GM18507 (cell line): ENCODE results near the gene BLACAT1.

Experiments
- DNase-seq: peaks from one replicate; pipeline ENCODE4 v3.0.0; 2011; ENCODE audit warnings: low read depth; ENCODE audit not compliant: insufficient read length; ENCODE audit errors: extremely low spot score
- FAIRE-seq: peaks from 2 replicates; lab custom pipeline; 2011; peaks lifted over from hg19 to GRCh38; lab: Jason Lieb, UNC

Gene BLACAT1

GRCh38 chr1:205458777-205459566 is 3.1 kb upstream of the BLACAT1 start:
- DNase-seq, result no peak
- no peak for FAIRE-seq

DNA sequence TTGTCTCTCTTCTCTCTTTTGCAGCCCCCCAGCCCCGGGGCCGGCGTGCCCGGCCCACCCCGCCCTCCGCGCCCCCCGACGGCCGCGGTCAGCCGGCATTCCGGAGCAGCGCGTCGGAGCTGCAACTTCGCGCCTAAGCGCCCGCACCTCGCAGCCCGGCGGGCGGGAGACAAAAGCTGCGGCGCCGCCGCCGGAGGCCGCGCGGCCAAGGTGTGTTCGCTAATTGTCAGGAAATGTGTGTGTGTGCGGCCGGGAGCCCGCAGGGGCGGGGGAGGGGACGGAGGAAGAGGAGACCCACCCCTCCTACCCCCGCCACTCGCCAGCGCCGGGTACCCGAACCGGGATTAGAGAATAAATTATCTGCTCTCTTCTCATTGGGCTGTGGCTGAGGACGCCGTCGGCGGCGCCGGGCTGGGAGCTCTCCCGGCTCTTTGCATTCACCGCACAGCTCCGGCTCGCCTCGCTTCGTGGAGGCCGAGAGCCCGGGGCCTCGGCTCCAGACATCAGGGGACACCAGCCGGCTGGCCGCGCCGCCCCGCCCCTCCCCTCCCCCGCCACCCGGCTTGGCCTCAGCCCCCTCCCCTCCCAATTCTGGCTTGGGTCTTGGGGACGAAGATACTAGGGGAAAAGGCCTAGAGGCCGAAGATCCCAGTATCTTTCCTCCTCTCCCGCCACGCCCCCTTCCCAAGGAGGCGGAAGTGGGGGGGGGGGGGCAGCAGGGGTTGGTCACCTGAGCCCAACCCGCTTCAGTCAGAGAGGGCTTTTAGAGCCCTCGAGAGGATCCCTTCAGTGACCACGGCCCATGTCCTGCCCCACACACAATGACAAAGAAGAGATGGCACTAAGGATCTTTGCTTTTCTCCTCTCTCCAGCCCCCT is 1.3 kb upstream of the BLACAT1 start:
- FAIRE-seq (no peak), DNase-seq (no peak)

DNA sequence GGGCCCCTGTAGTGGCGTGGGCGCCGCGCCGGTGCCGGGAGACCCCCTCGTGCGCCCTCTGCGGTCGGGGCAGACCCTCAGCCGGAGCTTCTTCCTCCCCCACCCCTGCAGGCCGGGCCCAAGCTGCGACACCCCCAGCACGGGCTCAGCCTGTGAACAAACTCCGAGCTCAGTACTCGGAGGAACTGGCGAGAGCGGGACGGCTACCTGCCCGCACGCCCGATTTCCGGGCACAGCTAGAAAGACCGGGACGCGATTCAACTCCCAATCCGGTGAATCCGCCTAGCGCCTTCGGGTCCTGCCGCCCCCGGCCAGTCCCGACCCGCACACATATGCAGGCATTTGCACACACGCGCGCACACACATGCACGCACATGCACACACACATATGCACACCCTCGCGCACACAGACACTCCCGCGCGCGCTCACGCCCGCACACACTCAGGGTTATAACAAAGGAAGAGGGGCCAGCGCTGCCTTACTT is 580 bp upstream of the BLACAT1 start:
- DNase-seq (no peak), FAIRE-seq (no peak)

GRCh38 chr1:205454903-205455335 is 926 bp downstream of the BLACAT1 start:
- DNase-seq, result no peak
- FAIRE-seq, result no peak

GRCh38 chr1:205453466-205453865 is 2.4 kb downstream of the BLACAT1 start:
- DNase-seq (no peak), FAIRE-seq (no peak)

DNA sequence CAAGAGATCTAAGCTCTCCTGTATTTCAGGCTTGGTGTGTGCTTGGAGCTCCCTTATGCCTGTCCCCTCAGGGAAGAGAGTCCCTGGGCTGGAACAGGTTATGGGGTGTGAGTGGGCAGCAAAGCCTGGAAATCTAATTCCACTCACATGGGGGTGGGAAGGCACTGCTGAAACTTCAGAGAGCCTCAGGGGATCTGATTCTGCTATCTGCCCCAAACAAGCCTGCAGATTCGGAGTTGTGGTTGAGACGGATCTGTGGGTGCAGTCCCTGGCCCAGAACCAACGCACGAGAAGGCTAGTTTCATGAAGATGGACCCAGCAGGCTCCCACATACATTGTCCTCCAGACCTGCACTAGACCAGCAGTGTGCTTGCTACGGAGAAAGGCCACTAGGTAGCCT is 2.9 kb downstream of the BLACAT1 start:
- DNase-seq (no peak), FAIRE-seq (no peak)

GRCh38 chr1:205452364-205452763 is 3.5 kb downstream of the BLACAT1 start:
- FAIRE-seq, result no peak
- no peak for DNase-seq

DNA sequence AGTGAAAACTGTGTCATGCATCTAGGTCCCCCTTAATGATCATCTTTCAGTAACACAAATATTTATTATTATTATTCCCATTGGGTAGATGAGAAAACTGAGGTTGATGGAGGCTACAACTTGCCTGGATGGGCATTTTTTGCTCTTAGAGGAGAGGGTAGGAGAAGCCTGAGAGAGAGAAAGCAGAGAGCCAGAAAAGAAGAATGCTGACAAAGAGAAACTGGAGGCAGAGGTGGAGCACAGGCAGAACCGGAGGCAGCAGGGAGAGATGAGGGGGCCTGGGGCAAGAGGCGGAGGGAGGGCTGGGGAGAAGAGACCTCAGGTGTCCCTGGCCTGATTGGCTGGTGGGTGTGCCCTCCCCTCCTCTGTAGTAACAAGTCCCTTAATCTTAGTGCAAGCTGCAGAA is 4.1 kb downstream of the BLACAT1 start:
- FAIRE-seq (no peak), DNase-seq (no peak)

DNA sequence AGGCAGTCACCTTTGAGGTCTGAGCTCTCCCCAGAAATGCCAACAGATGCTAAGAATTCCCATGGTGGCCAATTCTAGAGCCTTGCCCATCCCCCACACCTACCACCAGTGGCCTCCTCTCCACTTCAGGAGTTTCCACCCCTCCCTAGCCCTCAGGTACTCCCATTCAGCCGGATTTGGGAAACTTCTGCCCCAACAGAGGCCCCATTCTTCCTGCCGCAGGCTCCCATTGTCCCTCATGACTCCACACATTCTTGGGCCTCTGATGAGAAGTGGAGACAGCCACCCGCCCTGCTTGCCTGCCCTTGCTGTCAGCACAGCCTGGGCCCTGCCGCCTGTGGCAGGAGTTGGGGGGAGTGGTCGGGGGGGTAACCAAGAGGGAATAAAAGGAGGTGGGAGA is 4.6 kb downstream of the BLACAT1 start:
- no peak for FAIRE-seq
- DNase-seq, result no peak

- FAIRE-seq, result no peak
- DNase-seq, result no peak
Measured at GRCh38 chr1:205450448-205450847, 5.4 kb downstream of the BLACAT1 start.

DNA sequence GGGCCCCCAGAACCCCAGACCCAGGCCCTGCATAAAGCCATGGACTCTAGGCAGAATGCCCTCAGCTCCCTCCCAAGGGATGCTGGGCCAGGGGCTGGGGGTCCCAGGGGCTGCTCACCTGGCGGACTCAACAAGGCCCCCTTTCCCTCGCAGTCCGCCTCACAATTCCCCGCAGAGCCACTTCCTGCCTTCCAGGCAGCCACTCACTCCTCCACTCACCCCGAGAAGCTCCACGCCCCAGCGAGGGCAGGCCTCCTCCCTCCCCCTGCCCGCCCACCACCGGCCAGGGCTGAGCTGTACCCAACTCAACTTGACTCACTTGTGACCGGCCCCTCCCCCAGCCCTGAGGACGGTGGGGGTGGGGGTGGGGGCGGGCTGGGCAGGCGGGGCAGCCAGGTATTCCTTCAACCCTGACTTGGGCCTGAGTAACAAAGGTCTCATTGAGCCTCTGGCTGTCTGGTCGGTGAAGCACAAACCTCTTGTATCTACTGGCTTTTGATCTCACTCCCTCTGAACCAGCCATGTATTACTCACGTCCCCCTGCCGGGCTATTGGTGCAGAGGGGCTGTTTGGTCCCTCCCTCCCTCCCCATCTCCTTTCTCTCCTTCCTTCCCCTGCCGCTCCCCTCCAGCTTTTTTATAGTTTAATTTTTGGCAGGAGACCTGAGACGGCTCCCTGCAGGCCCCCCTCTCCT is 5.9 kb downstream of the BLACAT1 start:
- DNase-seq (no peak), FAIRE-seq (no peak)

- FAIRE-seq, result no peak
- no peak for DNase-seq
Measured at GRCh38 chr1:205449254-205449749, 6.5 kb downstream of the BLACAT1 start.

DNA sequence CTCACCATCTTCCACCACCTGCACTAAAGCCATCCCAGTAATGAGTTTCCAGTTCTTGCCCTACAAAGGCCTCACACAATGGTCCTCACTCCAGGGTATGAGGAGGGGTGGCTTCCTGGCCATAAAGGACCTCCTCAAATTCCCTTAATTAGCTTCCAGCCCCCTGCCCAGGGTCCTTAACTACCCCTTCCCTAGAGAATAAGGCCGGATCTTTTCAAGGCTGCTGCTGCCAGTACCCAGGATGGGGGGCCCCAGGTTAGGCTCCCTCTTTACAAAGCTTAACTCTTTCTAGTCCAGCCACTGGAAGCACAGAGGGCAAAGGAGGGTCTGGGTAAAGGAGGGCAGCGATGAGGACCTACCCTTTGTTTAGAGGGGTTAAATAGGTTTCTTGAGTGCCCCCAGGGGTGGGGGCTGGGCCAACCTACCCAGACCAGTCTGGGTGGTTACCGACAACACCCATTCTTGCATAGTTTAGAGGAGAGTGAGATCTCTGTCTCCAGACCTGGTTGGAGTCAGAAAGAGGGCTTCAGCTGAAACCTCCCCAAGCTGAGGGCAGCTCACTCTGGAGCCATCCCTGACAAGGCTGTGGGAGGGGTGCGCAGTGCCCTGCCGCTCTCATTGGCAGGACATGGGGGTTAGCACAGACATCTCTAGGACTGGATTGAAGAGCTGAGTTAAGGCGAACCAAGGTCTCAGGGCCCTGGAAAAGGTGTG is 7.1 kb downstream of the BLACAT1 start:
- no peak for FAIRE-seq
- DNase-seq, result no peak

DNA sequence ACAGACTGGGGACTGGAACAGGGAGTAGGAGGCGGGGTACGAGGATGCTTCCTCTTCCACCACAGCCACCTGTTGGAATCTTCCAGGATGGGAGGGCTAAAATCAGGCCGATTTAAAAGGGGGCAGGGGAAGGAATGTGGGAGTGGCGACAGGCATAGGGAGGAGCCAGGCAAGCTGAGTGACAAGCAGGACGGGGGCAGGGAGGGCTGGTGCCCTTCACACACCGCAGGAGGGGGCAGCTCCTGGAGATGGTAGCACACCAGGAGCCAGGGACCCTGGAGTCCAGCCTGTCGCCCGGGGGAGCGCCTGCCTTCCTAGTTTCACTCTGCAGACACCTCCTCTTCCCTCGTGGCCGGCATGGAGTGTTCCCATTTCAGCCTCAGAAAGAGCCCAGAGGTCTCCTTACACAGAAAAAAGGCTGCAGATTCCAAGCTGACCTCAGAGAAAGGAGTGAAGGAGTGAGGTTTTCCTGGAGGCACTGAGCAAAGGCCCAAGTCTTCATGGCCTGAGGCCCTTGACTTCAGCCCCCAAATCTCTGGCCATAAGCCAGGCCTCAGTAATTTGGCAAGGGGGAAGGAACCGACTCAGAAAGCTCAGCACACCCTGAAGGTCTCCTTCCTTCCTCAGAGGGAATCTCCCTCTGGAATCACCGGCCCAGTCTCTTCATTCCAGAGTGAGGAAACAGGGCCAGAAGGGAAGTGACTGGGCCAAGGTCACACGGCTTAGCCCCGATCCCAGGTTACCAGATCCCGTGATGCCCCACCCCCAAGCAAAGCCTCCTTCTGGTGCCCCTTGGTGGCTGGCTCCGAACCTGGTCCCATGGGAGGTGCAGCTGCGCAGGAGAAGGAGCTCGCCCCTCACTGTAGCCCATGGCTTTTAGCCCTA is 8.1 kb downstream of the BLACAT1 start:
- DNase-seq, result no peak
- no peak for FAIRE-seq

GRCh38 chr1:205446828-205447227 is 9.0 kb downstream of the BLACAT1 start:
- FAIRE-seq (no peak), DNase-seq (no peak)

DNA sequence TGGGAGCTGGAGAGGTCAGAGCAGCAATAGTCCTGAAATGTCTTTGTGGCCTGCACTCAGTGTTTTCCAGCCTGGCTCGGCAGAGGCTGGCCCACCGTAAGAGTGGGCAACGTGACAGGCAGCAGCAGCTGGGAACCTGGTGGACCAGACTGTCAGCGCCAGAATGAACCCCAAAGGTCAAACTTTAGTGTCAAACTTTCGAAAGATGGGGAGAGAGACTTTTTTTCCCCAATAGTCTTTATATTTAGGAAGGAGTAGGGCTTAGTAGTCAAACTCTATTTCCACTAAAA is 10.3 kb downstream of the BLACAT1 start:
- DNase-seq (no peak), FAIRE-seq (no peak)

- DNase-seq (no peak), FAIRE-seq (no peak)
Measured at GRCh38 chr1:205444931-205445645, 10.8 kb downstream of the BLACAT1 start.
